GM18909 (cell line): ENCODE data around the gene ABT1.

Experiments
- ATAC-seq: cut with Tn5 transposase; IDR thresholded peaks from one replicate; pipeline ENCODE4 v1.9.1; 2021; ENCODE audit warnings: mild to moderate bottlenecking; ENCODE audit not compliant: unreplicated experiment, poor library complexity

The ABT1 gene

DNA sequence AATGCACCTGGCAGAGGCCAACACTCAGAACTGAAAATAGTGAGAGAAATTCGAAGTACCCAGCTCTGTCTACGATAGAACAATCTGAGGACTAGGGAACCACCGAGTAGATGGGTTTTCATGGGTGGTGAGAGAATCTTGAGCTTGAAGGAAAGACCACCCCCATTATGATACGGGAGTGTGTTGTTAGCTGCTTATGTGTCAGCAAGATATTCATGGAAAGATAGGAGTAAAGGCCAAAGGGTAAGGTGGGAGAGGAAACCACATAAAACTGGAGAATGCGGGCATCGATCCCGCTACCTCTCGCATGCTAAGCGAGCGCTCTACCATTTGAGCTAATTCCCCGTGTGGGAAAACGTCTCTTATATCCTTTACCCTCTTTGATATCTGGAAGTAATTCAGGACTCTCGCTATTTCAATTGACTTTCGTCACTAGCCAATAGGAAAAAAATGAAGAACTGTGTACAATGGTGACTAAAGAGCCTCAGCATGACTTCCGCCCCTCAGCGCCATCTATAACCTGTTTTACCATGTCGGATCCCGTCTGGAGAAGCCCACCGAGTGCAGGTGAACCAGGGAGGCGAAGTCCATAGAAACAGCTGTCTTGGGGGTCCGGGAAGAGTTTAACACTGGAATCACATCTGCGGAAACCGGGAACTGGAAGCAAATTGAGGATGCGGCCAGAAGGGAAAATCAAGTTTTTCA lies 25.0 kb upstream of the ABT1 start:
- ATAC-seq = no peak

DNA sequence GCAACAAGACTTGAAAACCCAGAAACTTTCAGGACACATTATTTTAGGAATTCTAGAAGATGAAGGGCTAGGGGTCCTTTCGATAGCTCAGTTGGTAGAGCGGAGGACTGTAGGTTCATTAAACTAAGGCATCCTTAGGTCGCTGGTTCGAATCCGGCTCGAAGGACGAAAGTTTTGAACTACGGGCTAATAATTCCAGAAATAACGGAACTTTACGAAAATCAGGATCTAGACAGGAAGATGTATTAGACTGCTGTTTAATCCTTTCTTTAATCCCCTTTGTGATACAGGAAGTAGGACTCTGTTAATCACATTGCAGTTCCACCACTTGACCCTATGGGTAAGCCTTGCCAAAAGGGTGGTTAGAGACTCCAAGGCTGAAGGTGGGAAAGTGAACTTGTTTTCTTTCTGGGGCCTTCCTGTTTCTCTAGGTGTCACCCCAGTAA lies 21.2 kb upstream of the ABT1 start:
- ATAC-seq = no peak

DNA sequence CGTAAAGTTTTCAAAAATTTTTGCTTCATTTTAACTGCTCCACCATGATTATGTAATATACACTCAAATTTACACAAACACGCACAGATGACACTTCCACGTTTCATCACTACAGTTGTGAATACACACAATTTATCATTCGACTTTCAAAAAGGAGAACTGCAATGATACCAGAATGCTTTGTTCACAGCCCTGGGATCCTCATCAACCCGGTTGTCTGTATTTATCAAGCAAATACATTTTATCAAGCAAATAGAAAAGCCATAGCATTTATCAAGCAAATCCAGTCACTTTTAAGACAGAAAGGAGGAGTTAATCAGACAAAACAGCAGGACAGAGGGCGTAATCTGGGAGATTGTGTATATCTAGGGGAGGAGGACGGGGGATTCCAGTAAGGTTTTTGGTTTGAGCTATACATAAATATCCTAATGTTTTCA lies 20.3 kb upstream of the ABT1 start:
- ATAC-seq = no peak

DNA sequence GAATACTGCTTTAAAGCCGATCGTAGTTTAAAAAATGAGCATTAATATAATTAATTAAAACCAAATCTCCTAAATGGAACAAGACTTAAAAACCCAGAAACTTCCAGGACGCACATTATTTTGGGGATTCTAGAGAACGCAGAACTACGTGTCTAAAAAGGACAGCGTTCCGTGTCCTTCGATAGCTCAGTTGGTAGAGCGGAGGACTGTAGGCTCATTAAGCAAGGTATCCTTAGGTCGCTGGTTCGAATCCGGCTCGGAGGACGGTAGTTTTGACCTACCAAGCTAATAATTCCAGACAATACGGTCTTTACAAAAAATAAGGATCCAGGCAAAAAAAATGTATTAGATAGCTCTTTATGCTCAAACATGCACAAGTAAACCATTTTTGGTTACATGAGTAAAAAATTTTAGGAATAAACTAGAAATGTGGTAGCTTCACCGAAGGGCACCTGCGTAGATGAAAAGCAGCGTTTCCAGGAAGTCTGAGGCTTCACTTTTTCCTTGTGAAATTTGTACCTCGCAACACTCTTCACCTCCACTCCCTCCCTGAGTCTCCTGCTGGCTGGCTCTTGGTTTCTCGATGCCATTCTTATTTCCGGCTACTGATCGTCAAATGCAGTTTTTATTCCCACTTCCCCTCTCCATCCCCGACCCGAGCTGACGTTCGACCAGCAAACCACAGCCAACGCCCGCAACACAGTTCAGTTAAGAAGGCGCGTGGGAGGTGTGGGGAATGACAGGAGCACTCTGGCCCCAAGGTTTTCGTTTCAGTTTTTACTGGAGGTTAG lies 19.6 kb upstream of the ABT1 start:
- no peak for ATAC-seq

DNA sequence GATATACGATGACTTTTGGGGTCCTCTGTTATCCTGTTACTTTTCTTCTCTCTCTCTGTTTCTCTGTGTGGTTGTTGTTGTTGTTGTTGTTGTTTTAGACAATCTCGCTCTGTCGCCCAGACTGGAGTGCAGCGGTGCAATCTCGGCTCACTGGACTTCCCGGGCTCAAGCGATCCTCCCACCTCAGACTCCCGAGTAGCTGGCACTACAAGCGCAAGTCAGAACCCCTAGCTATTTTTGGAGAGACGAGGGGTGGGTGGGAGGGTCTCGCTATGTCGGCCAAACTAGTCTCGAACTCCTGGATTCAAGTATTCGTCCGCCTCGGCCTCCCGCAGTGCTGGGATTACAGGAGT lies 19.1 kb upstream of the ABT1 start:
- ATAC-seq = no peak

DNA sequence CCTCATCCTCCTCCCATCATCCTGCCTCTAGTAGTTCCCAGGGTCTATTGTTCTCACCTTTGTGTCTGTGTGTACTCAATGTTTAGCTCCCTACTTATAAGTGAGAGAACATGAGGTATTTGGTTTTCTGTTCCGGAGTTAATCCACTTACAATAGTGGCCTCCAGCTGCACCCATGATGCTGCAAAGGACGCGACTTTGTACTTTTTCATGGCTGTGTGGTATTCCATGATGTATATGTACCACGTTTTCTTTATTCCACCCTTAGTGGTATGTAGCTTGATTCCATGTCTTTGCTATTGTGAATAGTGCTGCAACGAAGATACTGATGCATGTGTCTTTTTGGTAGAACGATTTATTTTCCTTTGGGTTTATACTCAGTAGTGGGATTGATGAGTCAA lies 18.5 kb upstream of the ABT1 start:
- no peak for ATAC-seq

DNA sequence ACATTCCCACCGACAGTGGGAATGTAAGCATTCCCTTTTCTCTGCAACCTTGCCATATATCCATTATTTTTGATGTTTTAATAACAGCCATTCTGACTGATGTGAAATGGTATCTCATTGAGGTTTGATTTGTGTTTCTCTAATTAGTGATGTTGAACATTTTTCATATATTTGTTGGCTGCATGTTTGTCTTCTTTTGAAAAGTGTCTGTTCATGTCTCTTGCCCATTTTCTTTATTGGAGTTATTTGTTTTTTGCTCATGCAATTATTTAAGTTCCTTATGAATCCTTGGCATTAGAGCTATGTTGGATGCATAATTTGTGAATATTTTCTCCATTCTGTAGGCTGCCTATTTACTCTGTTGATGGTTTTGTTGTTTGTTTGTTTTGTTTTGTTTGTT lies 18.0 kb upstream of the ABT1 start:
- ATAC-seq = no peak

DNA sequence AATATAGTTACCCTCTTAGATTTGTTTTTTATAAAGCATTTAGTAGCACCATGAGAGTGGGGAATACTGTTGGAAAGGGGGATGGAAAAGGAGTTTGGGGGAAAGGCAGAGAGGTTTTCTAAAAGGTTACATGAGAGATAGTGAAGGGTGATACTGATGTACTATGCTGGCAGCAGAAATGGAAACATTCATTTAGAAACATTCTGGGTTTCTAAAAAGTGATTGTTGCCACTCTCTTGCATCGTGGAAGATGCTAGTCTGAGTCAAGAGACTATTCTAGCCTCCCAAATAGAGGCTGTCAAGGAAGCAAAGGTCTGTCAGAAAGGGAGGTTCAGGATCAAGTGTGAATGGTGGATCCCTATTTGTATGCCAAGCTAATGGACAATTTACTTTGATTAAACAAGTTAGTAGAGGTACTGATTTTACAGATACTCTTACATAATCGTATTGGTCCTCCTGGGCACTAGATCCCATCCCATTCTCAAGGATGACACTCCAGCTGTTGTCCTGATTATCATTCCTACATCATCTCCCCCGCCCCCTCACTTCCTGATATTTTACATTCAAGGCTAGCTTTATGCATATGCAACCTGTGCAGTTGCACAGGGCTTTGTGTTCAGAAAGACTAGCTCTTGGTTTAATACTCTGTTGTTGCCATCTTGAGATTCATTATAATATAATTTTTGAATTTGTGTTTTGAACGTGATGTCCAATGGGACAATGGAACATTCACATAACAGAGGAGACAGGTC lies 15.4 kb upstream of the ABT1 start:
- ATAC-seq = no peak

DNA sequence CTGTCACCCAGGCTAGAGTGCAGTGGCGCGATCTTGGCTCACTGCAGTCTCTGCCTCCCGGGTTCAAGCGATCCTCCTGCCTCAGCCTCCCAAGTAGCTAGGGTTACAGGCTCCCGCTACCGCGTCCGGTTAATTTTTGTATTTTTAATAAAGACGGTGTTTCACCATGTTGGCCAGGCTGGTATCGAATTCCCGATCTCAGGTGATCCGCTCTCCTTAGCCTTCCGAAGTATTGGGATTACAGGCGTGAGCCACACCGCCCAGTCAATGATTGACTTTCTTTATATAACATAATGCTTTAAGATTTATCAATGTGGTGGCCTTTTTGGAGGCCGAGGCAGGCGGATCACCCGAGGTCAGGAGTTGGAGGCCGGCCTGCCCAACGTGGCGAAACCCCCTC lies 7.8 kb upstream of the ABT1 start:
- ATAC-seq = no peak

DNA sequence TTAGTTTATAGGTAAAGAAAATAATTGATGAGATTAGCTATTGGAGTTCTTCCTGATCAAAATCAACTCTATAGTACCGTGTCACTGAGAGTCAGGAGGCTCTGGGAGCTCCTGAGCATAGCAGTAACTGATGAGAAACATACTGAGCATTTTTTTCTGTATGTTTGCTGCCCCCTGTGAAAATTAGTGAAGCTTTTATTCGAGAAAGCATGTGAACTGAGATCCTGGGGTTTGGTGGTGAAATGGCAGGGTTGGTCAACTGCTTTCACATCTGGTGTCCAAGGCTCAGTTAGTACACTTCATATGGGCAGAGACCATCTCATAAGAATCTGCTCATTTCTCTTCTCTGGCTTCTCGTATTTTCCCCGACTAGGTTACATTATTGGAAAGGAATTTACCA lies 4.1 kb upstream of the ABT1 start:
- no peak for ATAC-seq

DNA sequence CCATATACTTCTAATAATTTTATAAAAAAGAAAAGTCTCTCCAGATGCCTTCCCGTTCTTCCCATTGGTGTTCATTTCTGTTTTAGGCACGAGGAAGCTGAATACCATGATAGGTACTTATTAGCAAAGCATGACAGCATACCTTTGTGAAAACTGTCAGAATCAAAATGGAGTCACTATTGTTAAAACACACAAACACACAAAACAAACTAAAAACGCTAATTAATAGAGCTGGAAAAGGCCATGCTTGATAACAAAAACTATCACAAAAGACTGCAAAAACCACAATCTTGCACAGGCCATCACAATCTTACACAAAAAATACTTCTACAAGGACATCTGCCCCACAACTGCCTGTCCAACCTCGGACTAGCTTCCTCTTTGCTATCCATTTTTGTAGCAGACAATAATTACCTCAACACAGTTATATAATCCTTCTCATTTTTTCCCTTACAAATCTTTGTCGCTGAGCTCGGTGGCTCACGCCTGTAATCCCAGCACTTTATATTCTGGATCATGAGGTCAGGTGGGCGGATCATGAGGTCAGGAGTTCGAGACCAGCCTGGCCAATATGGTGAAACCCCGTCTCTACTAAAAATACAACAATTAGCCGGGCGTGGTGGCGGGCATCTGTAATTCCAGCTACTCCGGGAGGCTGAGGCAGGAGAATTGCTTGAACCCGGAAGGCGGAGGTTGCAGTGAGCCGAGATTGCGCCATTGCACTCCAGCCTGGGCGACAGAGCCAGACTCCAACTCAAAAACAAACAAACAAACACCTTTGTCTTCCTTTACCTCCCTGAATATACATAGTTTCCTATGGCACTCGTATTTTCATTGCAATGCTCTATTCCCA lies 3.2 kb upstream of the ABT1 start:
- no peak for ATAC-seq

DNA sequence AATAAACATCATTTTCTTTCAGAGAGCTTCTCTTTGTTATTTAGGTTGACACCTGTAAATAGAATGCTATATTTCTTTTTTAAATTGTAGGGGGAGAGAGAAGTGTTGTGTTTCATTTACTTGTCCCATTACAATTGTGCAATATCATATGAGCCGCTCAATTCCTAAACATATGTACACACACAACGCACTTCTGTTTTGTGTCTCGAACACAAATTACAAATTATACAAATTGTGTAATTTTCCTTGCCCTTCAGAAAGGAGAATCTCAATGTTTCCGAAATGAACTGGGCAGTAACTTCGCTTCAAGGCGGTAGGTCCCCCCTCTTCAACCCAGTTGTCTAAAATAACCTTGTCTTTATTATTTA lies 2.6 kb upstream of the ABT1 start:
- no peak for ATAC-seq

DNA sequence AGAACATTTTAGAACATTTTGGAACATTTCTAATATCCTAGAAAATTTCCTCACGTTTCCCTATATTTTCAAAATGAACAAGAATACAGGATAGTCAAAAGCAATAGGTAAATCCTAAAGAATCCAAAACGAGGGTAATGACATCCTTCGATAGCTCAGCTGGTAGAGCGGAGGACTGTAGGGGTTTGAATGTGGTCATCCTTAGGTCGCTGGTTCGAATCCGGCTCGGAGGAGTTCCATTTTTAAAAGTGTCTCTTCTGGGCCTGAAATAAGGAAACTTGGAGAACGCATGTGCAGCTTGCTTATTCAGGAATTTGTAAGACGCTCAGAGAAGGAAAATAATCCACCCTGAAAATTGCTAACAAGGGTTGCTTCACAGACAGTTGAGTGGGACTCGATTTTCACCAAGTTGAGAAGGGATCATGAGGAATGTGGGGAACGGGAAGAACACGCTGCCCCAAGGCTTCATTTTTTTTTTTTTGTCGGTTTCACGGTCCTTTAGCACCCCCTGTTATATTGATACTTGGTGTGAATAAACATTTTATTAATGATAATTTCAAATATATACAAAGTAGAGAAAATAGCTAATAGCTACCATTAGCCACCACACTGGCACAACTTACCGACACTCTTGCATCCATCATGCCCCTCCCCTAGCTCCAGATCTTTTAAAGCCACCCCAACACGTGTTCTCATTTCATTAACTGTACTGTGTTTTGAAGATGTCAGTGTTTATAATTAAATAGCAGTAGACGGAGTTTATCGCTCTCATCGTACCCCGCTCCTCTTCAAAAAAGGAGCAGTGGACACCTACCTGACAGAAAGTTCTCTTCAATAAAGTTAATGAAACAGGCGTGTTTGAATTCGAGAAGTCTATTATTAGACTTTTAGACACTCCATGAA lies 1.8 kb upstream of the ABT1 start:
- ATAC-seq = no peak

DNA sequence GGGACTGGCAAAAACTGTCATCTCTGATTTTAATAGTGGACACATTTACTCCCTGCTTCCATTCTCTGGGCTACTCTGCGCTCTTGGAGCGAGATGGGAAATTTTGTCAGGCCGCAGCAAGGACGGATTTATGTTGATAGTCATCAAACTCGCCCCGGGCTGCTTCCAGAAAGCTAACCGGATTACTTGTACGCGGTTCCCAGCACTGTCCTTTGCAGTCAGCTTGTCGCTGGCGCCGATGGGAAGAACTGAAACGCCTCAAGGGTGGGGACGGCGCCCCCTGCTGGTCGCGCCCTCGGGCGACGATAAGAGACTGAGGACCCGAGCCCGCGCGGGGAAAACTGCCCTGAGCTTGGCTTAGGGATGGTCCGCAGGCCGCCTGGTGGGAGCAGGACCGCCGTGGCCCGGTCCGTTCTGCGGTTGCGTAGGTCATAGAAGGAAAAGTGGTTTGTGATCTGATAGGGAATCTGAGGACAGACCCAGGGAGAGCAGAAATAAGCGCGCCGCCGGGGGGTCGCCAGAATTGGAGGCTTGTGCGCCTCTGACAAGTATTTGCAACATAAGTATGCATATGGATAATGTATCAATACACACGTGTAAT lies 984 bp upstream of the ABT1 start:
- ATAC-seq = peak; percentile 61

DNA sequence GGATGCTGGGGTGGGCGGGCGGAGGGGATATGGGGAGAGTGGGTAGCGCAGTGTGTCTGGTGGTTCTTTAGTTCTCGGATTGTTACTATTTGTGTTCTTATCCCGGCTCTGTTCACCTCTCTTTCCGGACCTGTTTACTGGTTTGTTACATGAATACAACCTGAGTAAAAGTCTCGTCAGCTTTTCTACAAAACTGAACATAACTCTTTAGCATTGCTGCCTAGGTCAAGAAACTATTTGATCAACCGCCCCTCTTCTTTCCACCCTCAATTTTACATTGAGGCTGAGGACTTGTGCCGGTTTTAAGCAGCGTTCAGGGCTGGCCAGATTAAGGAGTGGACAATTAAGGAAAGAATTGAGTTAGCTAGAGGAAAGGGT lies 625 bp downstream of the ABT1 start:
- no peak for ATAC-seq

DNA sequence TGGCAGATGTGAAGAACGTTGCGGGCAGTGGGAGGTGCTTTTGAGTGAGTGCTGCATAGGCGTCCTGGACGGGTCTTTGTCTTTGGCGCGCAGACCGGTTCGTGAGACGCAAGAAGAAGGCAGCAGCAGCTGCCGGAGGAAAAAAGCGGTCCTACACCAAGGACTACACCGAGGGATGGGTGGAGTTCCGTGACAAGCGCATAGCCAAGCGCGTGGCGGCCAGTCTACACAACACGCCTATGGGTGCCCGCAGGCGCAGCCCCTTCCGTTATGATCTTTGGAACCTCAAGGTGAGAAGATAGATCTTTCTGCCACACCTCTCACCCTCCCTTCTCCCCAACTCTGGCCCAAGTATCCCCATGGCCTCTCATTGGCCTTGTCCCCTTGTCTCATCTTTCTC lies 1.1 kb downstream of the ABT1 start:
- ATAC-seq = no peak

DNA sequence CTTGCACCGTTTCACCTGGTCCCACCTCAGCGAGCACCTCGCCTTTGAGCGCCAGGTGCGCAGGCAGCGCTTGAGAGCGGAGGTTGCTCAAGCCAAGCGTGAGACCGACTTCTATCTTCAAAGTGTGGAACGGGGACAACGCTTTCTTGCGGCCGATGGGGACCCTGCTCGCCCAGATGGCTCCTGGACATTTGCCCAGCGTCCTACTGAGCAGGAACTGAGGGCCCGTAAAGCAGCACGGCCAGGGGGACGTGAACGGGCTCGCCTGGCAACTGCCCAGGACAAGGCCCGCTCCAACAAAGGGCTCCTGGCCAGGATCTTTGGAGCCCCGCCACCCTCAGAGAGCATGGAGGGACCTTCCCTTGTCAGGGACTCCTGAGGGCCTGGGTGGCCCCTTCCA lies 1.5 kb downstream of the ABT1 start:
- ATAC-seq = no peak

DNA sequence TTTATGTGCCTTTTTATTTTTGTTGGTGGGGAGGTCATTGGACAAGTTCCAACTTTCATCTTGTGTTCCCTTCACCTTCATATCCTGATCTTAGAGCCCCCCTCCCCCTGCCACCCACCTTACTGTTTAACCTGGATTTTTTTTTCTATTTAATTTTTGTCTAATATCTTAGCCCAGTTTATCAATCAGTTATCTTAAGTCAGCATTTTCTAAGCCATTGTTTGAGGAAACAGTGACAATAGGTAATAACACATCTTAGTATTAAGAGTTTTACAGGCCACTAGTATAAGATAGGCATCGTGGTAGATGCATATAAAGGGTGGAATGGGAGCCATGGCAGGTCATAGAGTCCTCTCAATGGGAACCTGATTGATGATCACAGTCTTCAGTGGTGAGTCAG lies 2.4 kb downstream of the ABT1 start:
- no peak for ATAC-seq

DNA sequence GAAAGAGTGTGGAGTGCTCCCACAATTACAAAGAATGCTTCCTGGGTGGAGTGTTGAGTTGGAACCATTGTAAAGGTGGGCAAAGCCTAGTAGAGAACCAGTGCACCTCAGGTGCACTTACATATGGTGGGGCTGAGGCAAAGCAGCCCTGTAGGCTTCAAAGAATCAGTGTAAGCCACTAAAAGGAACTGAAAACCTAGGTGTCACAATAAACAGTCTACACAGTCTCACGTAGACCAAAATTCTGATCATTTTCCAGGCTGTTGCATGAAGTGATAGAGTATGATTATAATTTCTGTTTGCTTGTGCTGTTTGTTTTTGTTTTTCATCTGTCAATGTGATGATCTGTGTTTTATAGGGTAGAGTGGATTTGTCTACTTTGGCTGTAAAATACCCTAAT lies 2.8 kb downstream of the ABT1 start:
- ATAC-seq = no peak
